Activated CD4-positive, CD25-positive, alpha-beta regulatory T cell (primary cell): ENCODE data around the gene VMP1.
"Not testable (repeated sequence)": the region's sequence is repeated elsewhere in the genome, so short reads cannot be mapped to it uniquely, and the experiment has no call there.

Experiments used
- DNase-seq, 4 experiments: peaks; one replicate each; lab custom pipeline; 2025; lab: John Stamatoyannopoulos, UW

VMP1 gene

DNA sequence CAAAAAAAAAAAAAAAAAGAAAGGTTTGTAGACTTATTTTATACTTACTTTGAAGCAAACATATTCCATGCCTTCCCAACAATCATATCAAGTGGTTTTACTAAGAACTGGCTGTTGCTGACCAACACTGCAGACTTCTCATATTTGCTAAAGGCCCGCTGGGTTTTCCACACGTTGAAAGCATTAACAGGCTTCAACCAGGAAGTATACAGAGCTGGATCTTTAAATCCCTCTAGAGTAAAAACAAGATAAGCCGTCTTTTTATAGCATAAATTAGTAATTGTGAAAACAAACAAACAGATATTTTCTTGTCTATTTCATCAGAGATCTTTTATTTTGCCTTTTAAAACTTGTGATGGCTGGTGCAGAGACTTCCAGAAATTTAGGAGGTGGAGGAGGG, 156.2 kb downstream of the VMP1 start:
- DNase-seq: no peak

DNA sequence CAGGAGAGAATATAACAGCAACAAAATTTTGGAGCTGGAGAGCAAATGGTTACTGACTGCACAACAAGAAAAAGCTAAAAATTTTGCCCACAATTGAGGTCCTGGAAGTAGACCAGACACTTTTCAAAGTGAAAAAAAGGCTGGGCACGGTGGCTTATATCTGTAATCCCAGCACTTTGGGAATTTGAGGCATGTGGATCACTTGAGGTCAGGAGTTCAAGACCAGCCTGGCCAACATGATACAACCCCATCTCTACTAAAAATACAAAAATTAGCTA, 162.4 kb downstream of the VMP1 start:
- no peak for DNase-seq

DNA sequence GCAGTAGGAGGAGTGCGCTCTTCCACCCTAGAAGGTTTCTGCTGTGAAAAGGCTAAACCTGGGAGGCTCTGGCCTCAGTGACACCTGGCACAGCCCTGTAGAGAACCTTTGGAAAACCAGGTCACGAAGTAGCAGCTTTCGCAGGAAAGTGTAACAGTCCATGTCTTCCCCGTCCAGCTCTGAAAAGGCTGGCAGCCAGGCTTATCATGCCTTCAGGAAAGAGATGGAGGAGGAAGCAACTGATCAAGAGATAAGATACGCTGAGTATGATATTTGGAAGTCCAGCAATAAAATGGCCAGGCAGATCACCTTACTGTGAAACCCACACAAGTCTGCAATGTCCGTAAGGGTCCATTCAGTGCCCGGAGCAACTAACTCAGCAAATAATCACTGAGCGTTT, 163.0 kb downstream of the VMP1 start:
- DNase-seq: no peak

DNA sequence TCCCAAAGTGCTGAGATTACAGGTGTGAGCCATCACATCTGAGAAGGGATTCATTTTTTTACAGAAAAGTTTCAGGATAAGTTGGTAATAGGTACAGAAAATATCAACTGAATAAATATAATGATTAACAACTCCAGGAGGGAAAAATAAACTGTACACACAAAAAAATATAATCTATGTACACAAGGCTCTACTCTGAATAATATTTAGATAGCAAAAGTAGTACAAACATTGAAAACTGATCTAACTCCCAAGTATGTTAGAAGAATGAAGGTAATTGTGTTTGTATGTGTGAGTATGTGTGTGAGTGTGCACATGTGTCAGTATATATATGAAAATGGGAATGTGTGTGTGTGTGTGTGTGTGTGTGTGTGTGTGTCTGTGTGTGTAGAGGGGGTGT, 164.9 kb downstream of the VMP1 start:
- no peak for DNase-seq

DNA sequence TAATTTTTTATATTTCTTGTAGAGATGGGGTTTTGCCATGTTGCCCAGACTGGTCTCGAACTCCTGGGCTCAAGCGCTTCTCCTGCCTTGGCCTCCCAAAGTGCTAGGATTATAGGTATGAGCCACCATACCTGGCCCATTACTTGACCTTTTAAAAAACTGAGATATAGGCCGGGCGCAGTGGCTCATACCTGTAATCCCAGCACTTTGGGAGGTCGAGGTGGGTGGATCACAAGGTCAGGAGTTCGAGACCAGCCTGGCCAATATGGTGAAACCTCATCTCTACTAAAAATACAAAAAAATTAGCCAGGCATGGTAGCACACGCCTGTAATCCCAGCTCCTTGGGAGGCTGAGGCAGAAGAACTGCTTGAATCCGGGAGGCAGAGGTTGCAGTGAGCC, 166.0 kb downstream of the VMP1 start:
- DNase-seq: not testable (repeated sequence)

DNA sequence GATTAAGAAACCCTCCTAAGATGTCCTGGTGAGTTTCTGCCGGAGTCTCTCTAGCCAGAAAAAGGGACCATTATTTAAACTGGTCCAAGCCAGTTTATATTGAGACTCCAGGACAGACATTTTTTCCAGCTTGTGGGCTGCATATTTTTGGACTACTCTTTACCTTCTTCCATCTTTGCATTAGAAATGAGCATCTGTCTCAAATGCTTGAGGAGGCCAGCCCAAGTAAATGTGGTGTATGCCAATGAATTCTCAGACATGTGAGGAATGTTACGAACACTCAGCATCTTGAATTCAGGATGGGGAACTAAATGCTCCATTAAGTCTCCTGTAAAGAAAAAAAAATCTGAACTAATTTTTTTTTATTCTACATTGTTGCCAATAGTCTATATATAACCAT, 166.9 kb downstream of the VMP1 start:
- no peak for DNase-seq

DNA sequence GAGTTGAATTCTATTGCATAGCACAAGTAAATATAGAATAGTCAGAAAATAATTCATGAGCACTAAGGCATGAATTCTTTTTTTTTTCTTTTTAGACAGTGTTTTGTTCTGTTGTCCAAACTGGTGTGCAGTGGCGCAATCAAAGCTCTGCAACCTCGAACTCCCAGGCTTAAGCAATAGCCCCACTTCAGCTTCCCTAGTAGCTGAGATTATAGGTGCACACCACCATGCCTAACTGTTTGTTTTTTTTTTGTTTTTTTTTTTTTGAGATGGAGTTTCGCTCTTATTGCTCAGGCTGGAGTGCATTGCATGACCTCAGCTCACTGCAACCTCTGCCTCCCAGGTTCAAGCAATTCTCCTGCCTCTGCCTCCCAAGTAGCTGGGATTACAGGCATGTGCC, 168.7 kb downstream of the VMP1 start:
- DNase-seq: no peak

DNA sequence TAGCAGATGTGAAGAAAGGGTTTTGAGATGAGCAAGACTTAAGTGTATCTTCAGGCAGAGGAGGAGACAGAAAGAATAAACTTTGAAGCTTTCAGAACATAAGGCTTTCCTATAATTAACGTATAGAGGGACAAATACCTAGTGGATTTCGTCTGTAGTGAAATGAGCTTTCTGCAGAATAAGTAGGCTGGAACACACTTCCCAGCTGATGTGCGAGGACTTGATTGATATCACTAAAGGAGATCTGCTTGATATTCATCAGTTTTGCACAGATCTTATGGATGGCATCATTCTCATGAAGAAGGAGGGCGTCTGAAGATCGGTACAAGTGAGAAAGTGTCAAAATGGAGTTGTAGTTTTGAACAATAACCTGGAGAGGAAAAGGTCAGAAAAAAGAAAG, 170.5 kb downstream of the VMP1 start:
- DNase-seq: no peak

DNA sequence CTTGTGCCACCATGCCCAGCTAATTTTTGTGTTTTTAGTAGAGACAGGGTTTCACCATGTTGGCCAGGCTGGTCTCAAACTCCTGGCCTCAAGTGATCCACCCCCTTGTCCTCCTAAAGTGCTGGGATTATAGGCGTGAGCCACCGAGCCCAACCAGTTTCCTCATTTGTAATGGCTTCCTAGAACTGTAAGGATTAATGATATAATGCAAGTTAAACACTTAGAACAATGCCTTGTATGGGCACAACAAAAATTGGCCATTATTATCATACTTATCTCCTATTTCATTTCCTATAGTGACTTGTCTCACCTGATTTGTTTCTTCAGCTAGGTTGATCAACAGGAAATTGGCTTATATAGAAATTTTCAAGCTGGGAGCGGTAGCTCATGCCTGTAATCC, 171.2 kb downstream of the VMP1 start:
- DNase-seq: no peak

DNA sequence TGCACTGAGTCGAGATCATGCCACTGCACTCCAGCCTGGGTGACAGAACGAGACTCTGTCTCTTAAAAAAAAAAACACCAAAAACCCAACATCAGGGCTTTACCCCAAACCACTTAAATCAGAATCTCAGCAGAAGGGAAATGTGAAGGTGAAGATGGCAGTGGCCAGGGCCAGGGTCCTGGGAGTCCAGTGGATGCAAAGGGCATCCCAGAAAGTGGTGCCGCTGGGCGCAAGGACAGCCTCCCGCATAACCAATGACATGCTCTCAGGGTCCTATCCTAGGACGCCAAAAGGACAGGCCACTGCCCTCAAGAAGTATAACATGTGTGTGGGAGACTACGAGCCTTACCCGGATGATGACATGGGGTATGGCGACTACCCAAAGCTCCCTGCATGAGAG, 177.4 kb downstream of the VMP1 start:
- no peak for DNase-seq

DNA sequence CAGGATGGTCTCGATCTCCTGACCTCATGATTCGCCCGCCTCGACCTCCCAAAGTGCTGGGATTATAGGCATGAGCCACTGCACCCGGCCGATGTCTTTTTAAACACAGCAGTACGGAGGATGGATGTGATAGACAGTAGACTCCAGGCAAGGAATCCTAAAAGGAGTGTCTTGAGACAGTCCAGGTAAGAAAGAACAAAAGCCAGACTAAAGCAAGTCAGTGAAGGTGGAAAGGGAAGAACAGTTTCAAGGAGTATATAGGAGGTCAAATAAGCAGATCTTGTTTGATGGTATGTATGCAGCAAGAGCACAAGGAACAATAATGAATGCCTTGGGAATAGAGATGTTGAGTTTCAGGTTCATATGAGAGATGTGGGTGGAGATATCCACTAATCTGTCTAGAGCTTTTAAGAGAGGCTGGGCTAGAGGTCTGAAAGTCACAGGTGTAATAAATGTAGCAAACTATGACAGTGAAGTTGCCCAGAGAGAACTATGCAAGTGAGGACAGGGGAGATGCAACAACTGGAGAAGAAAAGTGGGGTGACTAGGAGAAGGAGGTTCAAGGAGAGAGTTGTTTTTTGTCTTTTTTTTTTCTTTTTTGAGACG, 180.8 kb downstream of the VMP1 start:
- no peak for DNase-seq

DNA sequence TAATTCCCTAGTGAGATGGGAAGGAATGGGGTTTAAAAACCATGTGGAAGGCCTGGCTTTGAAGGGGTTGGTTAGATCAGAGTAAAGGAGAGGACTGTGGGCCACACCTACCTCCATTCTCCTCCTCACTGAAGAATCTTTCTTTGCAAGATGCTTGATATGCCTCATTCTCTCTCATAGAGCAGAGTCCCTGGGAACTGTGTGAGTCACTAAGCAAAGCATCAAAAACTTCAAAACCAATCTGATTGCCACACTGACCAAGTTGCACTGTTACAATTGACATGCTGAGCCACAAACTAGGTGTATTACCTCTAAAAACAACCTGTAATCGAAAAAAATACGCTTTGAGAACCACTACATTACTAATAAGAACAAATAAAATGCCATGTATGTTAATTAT, 183.3 kb downstream of the VMP1 start:
- DNase-seq: no peak
